Endodermal cell (in vitro differentiated cells): ENCODE results near the gene DDT. TPM values are rescaled to one million over a fixed set of nuclear protein-coding genes. Genes with fewer than 3 reads are reported as not detected.

Experiments used
- DNase-seq: peaks from one replicate; pipeline ENCODE4 v3.0.0-alpha.2; 2017
- H3K27ac ChIP-seq: 2 replicates; pipeline ENCODE4 v1.5.1; 2013; ENCODE audit warnings: mild to moderate bottlenecking, low read depth, low read length, moderate library complexity
- H3K27me3 ChIP-seq: 2 replicates; pipeline ENCODE4 v1.6.1; 2013; ENCODE audit warnings: mild to moderate bottlenecking, low read length, moderate library complexity; ENCODE audit not compliant: insufficient read depth, control insufficient read depth, poor library complexity, severe bottlenecking
- H3K36me3 ChIP-seq: 2 replicates; pipeline ENCODE4 v1.7.0; 2013; ENCODE audit warnings: mild to moderate bottlenecking, low read length, moderate library complexity; ENCODE audit not compliant: control insufficient read depth, insufficient read depth
- H3K4me1 ChIP-seq: one replicate; pipeline ENCODE4 v1.7.0; 2013; ENCODE audit warnings: low read length; ENCODE audit not compliant: control insufficient read depth, insufficient read depth
- H3K4me3 ChIP-seq: 2 replicates; pipeline ENCODE4 v1.5.1; 2013; ENCODE audit warnings: mild to moderate bottlenecking, low read length, moderate library complexity
- H3K9ac ChIP-seq: 2 replicates; pipeline ENCODE4 v1.6.1; 2013; ENCODE audit warnings: mild to moderate bottlenecking, low read length, moderate library complexity; ENCODE audit not compliant: poor library complexity, severe bottlenecking; ENCODE audit errors: extremely low read depth
- H3K9me3 ChIP-seq: 2 replicates; pipeline ENCODE4 v1.6.1; 2013; ENCODE audit warnings: mild to moderate bottlenecking, low read length, moderate library complexity; ENCODE audit not compliant: control insufficient read depth
- H3K27ac Mint-ChIP-seq: 2 replicates; pipeline ENCODE4 v1.8.0; 2020; ENCODE audit warnings: mixed read lengths
- H3K27me3 Mint-ChIP-seq: 2 replicates; pipeline ENCODE4 v1.8.0; 2021; ENCODE audit warnings: mild to moderate bottlenecking, mixed read lengths; ENCODE audit not compliant: insufficient read depth
- H3K36me3 Mint-ChIP-seq: 2 replicates; pipeline ENCODE4 v1.8.0; 2020; ENCODE audit warnings: low read depth, mixed read lengths
- H3K4me1 Mint-ChIP-seq: 2 replicates; pipeline ENCODE4 v1.8.0; 2020; ENCODE audit warnings: mixed read lengths
- H3K4me3 Mint-ChIP-seq: 2 replicates; pipeline ENCODE4 v1.8.0; 2020; ENCODE audit warnings: mild to moderate bottlenecking, moderate library complexity, mixed read lengths
- H3K9me3 Mint-ChIP-seq: 2 replicates; pipeline ENCODE4 v1.8.0; 2020; ENCODE audit warnings: mild to moderate bottlenecking, mixed read lengths
- CTCF ChIP-seq: fragments of 200-600 bp; sonication (generic); conservative IDR thresholded peaks from 2 replicates; pipeline ENCODE4 v1.5.0; 2021; ENCODE audit warnings: antibody characterized with exemption, mild to moderate bottlenecking
- WGBS, 2 experiments: methylation state at CpG; one replicate each; pipeline versions ENCODE4 v1.1.5 to v1.1.7; 2013; ENCODE audit warnings: missing lambda C conversion rate in 2 of 2, mixed read lengths in 1 of 2; ENCODE audit not compliant: insufficient coverage in 1 of 2, insufficient read length in 1 of 2; 5-methylcytosine and 5-hydroxymethylcytosine counted together
- total RNA-seq, 2 donors: library from RNA; stranded (reverse); fragmentation: NEBNext Ultra II Directional in 1 of 2; extraction: Animal tissue kit (Norgen Biotek cat#: 25700) in 1 of 2; gene quantifications; 2 replicates in 1 of 2; 3 replicates in 1 of 2; pipeline ENCODE4 v1.2.1, GENCODE V29; 2021

DDT gene
- total RNA-seq, 2 donors from 2014 or later, result 117 to 164 TPM

- Histone ChIP-seq H3K27me3 (no peaks in the 10 kb centered on the region), H3K27ac (no peak within 1 kb of the TSS), H3K4me3 (no peak within 1 kb of the TSS), H3K4me1 (no peaks in the 10 kb centered on the region), H3K9me3 (peaks cover 8% of the 10 kb centered on the region), H3K9ac (no peak within 1 kb of the TSS), H3K36me3 (no peaks in the 10 kb centered on the region)
- DNase-seq, result no peak
- WGBS, 2 experiments, result 85 to 86% methylated on average over 6 of the region's 6 CpGs
- Mint-ChIP-seq H3K9me3 (no peaks in the 10 kb centered on the region), H3K4me1 (peaks cover 4% of the 10 kb centered on the region), H3K27ac (no peak within 1 kb of the TSS), H3K4me3 (no peak within 1 kb of the TSS), H3K36me3 (no peaks in the 10 kb centered on the region), H3K27me3 (peaks cover 12% of the 10 kb centered on the region)
- no peak for TF ChIP-seq CTCF
Observed at GRCh38 chr22:24005201-24005600, 31.0 kb upstream of the DDT start, which contains the start of gene GSTT4. Gene GSTT4 (minus strand): TSS chr22:24005453. CDS start chr22:24005356, 97 bp downstream.

DNA sequence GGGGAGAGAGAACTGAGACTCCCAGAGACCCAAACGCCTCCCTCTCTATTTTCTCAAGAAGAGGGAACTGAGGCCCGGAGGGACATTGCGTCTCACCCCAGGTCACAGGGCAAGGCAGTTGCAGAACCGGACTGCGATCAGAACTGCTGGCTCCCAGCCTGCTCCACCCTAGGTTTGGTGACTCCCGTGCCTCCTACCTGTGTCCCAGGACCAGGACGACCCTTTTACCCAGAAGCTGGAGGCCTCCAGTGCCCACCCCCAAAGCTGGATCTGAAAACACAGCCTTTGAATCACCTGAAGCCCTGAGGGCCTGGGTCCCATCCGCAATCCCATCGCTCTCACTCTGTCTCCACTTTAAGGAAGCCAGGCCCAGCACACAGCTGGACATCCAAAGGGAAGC is 29.6 kb upstream of the DDT start:
- Mint-ChIP-seq H3K9me3 (no peaks in the 10 kb centered on the region), H3K4me3 (no peak overlapping the region), H3K27ac (no peak overlapping the region), H3K27me3 (peaks cover 15% of the 10 kb centered on the region), H3K36me3 (no peaks in the 10 kb centered on the region), H3K4me1 (peaks cover 1% of the 10 kb centered on the region)
- Histone ChIP-seq H3K4me3 (no peak overlapping the region), H3K27ac (no peak overlapping the region), H3K36me3 (no peaks in the 10 kb centered on the region), H3K27me3 (no peaks in the 10 kb centered on the region), H3K9ac (no peak overlapping the region), H3K4me1 (no peaks in the 10 kb centered on the region), H3K9me3 (no peaks in the 10 kb centered on the region)
- WGBS, 2 experiments, result 92 to 93% methylated on average over 8 to 9 of the region's 9 CpGs
- TF ChIP-seq CTCF, result no peak
- no peak for DNase-seq

DNA sequence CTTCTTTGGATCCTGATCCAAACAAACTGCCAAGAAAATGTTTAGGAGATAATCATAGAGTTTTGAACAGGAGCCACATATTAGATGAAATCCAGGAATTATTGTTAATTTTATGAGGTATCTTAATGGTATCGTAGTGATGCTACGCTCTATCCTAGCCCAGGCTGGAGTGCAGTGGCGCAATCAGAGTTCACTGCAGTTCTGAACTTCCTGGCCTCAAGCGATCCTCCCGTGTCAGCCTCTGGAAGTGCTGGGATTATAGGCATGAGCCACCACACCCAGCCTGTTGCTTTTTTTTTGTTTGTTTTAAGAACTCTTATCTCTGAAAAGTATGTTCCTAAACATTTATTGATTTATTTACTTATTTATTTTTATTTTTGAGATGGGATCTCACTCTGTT is 28.6 kb upstream of the DDT start:
- 92 to 95% methylated on average over 4 to 5 of the region's 5 CpGs for WGBS, 2 experiments
- Mint-ChIP-seq H3K4me3 (no peak overlapping the region), H3K4me1 (no peaks in the 10 kb centered on the region)

More for the DNA sequence above, 28.6 kb upstream of the DDT start:
- no peaks in the 10 kb centered on the region for H3K4me1 ChIP-seq
- Mint-ChIP-seq H3K27ac (no peak overlapping the region), H3K27me3 (peaks cover 15% of the 10 kb centered on the region), H3K9me3 (no peaks in the 10 kb centered on the region), H3K36me3 (no peaks in the 10 kb centered on the region)
- no peaks in the 10 kb centered on the region for H3K36me3 ChIP-seq
- no peaks in the 10 kb centered on the region for H3K27me3 ChIP-seq
- no peak overlapping the region for H3K9ac ChIP-seq
- DNase-seq, result no peak
- no peaks in the 10 kb centered on the region for H3K9me3 ChIP-seq
- no peak for TF ChIP-seq CTCF
- H3K27ac ChIP-seq, result no peak overlapping the region
- H3K4me3 ChIP-seq, result no peak overlapping the region
